Bladder microvascular endothelial cell (primary cell): ENCODE data around the gene PARP14. TPM values are rescaled to one million over a fixed set of nuclear protein-coding genes. Genes with fewer than 3 reads are reported as not detected.

Experiments
- total RNA-seq: library from RNA; depleted of rRNA; stranded (reverse); fragments of >200 nt; gene quantifications from 2 replicates; pipeline ENCODE4 v1.2.3, GENCODE V29; 2014

The PARP14 gene
- total RNA-seq = 93.1 and 159 TPM in 2 replicates

DNA sequence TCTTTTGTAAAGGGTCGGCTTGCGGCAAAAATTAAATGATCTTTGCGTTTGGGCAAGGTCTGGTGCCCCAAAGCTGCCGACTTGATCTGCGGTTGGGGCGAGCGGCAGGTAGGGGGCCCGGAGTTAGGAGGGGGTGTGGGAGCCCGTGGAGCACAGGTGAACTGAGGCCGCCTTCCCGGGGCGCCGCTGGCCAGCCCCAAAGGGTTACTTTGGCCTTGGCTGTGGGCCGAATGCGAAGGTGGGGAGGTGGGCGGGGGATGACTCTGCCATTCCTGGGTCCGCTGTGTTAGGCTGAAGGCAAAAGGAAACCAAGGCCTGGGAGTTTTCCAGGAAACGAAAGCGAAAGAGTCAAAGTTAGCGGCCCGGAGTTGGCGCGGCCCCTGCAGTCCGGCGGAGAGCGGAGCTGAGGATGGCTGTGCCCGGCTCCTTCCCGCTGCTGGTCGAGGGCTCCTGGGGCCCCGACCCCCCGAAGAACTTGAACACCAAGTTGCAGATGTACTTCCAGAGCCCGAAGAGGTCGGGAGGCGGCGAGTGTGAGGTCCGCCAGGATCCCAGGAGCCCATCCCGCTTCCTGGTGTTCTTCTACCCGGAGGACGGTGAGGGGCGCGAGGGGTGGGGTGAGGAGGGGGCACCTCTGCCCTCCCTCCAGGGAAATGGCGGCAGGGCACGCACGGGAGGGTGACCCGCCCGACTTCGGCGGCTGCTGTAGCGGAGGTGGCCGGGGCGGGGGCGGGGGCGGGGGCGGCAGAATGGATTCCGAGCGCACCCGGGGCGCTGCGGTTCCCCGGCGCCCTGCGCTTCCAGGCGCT is at the start of gene PARP14:
TSS of gene PARP14 (plus strand) at position 365 of the 809 bp plus-strand sequence. CDS start at position 410, 45 bp downstream.

Other genes starting within 250 kb of the PARP14 start
- gene KPNA1, start 165.9 kb upstream of the PARP14 start, total RNA-seq = 26.6 and 48.9 TPM in 2 replicates
- 16.8 and 21.5 TPM in 2 replicates for gene PARP9, start 116.5 kb upstream of the PARP14 start, total RNA-seq
- 14.2 and 27.8 TPM in 2 replicates for gene DTX3L, start 116.5 kb upstream of the PARP14 start, total RNA-seq
- gene PARP15, start 103.2 kb upstream of the PARP14 start, total RNA-seq = 0.32 and 0.38 TPM in 2 replicates
- gene HSPBAP1, start 113.0 kb downstream of the PARP14 start, total RNA-seq = 7.6 and 10.0 TPM in 2 replicates
- 8.9 and 11.1 TPM in 2 replicates for gene SLC49A4, start 114.2 kb downstream of the PARP14 start, total RNA-seq